ENCODE measurements around the gene BAHD1. TPM values are rescaled to one million over a fixed set of nuclear protein-coding genes. Genes with fewer than 3 reads are reported as not detected.

The BAHD1 gene
- total and polyA plus RNA-seq, 7 donors = 9.9 to 15.6 (median 13.3) TPM

GRCh38 chr15:40443255-40443654 lies 2.5 kb downstream of the BAHD1 start:
- TF ChIP-seq CTCF (IDR thresholded peaks at IDR 0.05) = no peak
- ATAC-seq = no peak
- H3K4me3 ChIP-seq = peak overlapping the region; percentile 89
- H3K27me3 ChIP-seq (ENCODE audit: insufficient read depth in 3 of 3, low read length in 2 of 3) = peaks cover 0 to 4% (median 0%) of the 10 kb centered on the region in 3 donors
- intact Hi-C loops (cut with DNase I) = loop anchor here (2.0 to 5.0 kb wide), 2 partner anchors 64 kb away; no protein-coding TSS in a partner anchor
- 81 to 94% (median 86%) methylated on average over 4 of the region's 4 CpGs for WGBS, 3 donors
- H3K27ac ChIP-seq = no peak overlapping the region
- H3K36me3 ChIP-seq (ENCODE audit: insufficient read depth in 1 of 2, low read depth in 1 of 2) = no peaks in the 10 kb centered on the region
- H3K9me3 ChIP-seq = no peaks in the 10 kb centered on the region
- peaks cover 19% of the 10 kb centered on the region for H3K4me1 ChIP-seq
- no peak for DNase-seq

- DNase-seq = no peak
- intact Hi-C loops (cut with DNase I) = loop anchor here (2.0 to 5.0 kb wide), 2 partner anchors 63 kb away; no protein-coding TSS in a partner anchor
- Histone ChIP-seq H3K4me3 (no peak overlapping the region), H3K9me3 (no peaks in the 10 kb centered on the region), H3K36me3 (ENCODE audit: insufficient read depth in 1 of 2, low read depth in 1 of 2) (no peaks in the 10 kb centered on the region), H3K4me1 (peaks cover 19% of the 10 kb centered on the region), H3K27ac (no peak overlapping the region), H3K27me3 (ENCODE audit: insufficient read depth in 3 of 3, low read length in 2 of 3) (no peaks in the 10 kb centered on the region)
- 79 to 81% (median 81%) methylated on average over 3 of the region's 3 CpGs for WGBS, 3 donors
- no peak for ATAC-seq
- no peak for TF ChIP-seq CTCF (IDR thresholded peaks at IDR 0.05)
These were observed 3.1 kb downstream of the BAHD1 start for GRCh38 chr15:40443846-40444245.

GRCh38 chr15:40444736-40445135 lies 4.0 kb downstream of the BAHD1 start:
- intact Hi-C loops (cut with DNase I) = loop anchor here in 1 of 2 donors (5.0 kb wide), 1 partner anchor 63 kb away; no protein-coding TSS in a partner anchor
- Histone ChIP-seq H3K4me1 (peaks cover 17% of the 10 kb centered on the region), H3K9me3 (no peaks in the 10 kb centered on the region), H3K27ac (no peak overlapping the region), H3K27me3 (ENCODE audit: insufficient read depth in 3 of 3, low read length in 2 of 3) (no peaks in the 10 kb centered on the region), H3K4me3 (no peak overlapping the region), H3K36me3 (ENCODE audit: insufficient read depth in 1 of 2, low read depth in 1 of 2) (no peaks in the 10 kb centered on the region)
- DNase-seq (no peak), ATAC-seq (no peak)
- WGBS, 3 donors = 77 to 90% (median 82%) methylated on average over 5 of the region's 5 CpGs
- no peak for TF ChIP-seq CTCF (IDR thresholded peaks at IDR 0.05)

GRCh38 chr15:40445421-40445922 lies 4.7 kb downstream of the BAHD1 start:
- H3K36me3 ChIP-seq (ENCODE audit: insufficient read depth in 1 of 2, low read depth in 1 of 2) = no peaks in the 10 kb centered on the region
- intact Hi-C loops (cut with DNase I) = no loop called here
- no peaks in the 10 kb centered on the region for H3K9me3 ChIP-seq
- no peaks in the 10 kb centered on the region for H3K27me3 ChIP-seq (ENCODE audit: insufficient read depth in 3 of 3, low read length in 2 of 3)
- H3K4me1 ChIP-seq = peaks cover 15% of the 10 kb centered on the region
- no peak overlapping the region for H3K27ac ChIP-seq
- no peak for DNase-seq
- no peak overlapping the region for H3K4me3 ChIP-seq
- WGBS, 3 donors = 65 to 70% (median 69%) methylated on average over 9 of the region's 9 CpGs
- ATAC-seq = no peak
- TF ChIP-seq CTCF (IDR thresholded peaks at IDR 0.05) = no peak

- Histone ChIP-seq H3K36me3 (ENCODE audit: insufficient read depth in 1 of 2, low read depth in 1 of 2) (no peaks in the 10 kb centered on the region), H3K27me3 (ENCODE audit: insufficient read depth in 3 of 3, low read length in 2 of 3) (no peaks in the 10 kb centered on the region), H3K27ac (no peak overlapping the region), H3K9me3 (no peaks in the 10 kb centered on the region), H3K4me1 (peaks cover 16% of the 10 kb centered on the region), H3K4me3 (no peak overlapping the region)
- ATAC-seq = no peak
- 63 to 93% (median 67%) methylated on average over 3 of the region's 3 CpGs for WGBS, 3 donors
- no peak for TF ChIP-seq CTCF (IDR thresholded peaks at IDR 0.05)
- intact Hi-C loops (cut with DNase I) = no loop called here
- no peak for DNase-seq
These were observed 5.4 kb downstream of the BAHD1 start for GRCh38 chr15:40446144-40446543.
